Measurements from ENCODE around the gene SPATA32.

SPATA32 gene

DNA sequence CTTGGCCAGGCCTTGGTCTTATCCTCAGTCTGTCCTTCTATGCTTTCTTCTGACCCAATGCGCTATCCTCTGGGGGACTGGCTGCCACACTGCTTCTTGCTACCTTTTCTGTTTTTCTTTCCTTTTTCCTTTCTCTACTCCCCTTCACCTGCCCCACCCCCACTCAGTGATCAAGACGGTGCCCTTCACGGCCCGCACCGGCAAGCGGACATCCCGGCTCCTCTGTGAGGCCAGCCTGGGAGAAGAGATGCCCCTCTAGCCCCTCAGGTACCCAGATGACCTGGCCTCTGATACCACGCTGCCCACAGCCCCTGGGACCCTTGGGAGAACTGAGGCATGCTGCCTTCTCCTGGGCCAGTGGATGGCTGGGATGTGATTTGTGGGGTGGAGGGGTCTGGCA lies 15.6 kb downstream of the SPATA32 start:
- DNase-seq, result no peak

DNA sequence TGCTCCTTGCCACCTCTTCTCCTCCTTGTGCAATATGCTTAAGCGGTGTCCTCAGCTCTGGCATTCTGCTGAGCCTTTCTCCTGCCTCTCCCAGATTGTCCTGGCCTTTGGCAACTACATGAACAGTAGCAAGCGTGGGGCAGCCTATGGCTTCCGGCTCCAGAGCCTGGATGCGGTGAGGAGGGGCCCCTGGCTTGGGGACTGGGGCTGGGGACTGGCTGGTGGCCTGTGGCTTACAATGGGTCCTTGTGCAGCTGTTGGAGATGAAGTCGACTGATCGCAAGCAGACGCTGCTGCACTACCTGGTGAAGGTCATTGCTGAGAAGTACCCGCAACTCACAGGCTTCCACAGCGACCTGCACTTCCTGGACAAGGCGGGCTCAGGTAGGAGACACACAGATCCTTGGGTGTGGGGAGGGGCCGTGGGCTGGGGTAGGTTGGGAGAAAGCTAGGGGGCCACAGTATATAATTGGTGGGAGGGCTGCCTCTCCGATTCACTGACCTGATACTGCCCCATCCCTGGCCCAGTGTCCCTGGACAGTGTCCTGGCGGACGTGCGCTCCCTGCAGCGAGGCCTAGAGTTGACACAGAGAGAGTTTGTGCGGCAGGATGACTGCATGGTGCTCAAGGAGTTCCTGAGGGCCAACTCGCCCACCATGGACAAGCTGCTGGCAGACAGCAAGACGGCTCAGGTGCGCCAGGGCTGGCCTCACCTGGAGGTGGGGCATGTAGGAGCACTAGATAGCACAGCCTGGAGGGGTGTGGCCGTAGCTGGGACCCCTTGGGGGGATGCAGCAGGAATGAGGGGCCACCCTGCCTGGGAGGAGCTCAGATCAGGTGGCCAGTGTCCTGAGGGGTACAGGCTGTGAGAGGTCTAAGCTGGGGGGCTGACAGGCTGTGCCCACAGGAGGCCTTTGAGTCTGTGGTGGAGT lies 16.9 kb downstream of the SPATA32 start:
- DNase-seq, result no peak

DNA sequence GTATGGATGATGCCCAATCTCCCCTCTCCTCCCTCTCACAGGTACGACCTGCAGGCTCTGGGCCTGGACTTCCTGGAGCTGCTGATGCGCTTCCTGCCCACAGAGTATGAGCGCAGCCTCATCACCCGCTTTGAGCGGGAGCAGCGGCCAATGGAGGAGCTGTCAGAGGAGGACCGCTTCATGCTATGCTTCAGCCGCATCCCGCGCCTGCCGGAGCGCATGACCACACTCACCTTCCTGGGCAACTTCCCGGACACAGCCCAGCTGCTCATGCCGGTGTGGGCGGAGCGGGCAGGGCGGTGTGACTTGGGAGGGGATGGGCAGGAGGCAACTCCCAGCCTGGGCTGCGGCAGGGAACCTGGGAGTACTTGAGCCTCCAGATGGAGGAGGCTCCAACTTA lies 18.1 kb downstream of the SPATA32 start:
- DNase-seq, result no peak

DNA sequence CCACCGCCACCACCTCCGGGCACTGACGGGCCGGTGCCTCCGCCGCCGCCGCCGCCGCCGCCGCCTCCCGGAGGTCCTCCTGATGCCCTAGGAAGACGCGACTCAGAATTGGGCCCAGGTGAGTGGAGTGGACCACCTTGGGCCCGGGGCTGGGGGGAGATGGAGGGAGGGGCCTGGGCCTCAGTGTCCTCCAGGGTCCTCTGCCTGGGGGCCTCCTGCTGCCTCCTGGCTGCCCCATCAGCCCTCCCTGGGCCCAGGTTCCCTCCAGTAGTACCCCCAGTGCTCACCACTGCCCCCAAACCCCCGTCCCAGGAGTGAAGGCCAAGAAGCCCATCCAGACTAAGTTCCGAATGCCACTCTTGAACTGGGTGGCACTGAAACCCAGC lies 19.9 kb downstream of the SPATA32 start:
- DNase-seq, result no peak

DNA sequence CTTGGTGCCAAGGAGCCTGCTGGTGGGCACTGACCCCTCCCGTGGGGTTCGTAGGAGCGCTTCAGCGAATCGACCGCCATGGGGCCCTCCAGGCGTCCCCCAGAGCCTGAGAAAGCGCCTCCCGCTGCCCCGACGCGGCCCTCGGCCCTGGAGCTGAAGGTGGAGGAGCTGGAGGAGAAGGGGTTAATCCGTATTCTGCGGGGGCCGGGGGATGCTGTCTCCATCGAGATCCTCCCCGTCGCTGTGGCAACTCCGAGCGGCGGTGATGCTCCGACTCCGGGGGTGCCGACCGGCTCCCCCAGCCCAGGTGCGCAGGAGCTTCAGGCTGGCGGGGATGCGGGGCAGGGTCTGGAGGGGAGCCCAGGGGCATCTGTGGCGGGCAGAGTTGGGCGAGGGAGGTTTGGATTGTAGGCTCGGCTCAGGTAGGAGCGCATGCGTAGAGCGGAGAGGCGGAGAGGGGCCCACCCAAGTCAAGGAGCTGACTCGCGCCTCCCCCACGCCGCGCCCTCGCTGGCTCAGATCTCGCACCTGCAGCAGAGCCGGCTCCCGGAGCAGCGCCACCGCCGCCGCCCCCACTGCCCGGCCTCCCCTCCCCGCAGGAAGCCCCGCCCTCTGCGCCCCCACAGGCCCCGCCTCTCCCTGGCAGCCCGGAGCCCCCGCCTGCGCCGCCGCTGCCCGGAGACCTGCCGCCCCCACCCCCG lies 20.4 kb downstream of the SPATA32 start:
- DNase-seq, result peak in 1 of 2 experiments; percentile 35

DNA sequence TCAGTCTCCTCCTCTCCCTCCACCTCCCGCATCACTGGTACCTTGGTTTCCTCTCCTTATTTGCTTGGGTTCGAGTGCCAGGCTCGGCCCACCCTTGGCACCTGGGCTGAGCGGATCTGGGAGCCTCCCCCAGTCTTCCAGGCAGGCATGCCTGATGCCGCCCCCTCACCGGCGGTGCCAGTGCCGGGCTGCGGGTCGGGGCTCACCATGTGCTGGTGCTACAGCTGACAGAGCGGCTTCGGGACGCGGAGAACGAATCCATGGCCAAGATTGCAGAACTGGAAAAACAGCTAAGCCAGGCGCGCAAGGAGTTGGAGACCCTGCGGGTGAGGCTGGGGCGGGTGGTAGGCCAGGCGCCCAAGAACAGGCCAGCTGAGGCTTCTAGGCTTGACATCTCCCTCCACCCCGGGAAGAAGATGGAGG lies 21.0 kb downstream of the SPATA32 start:
- DNase-seq, result no peak

DNA sequence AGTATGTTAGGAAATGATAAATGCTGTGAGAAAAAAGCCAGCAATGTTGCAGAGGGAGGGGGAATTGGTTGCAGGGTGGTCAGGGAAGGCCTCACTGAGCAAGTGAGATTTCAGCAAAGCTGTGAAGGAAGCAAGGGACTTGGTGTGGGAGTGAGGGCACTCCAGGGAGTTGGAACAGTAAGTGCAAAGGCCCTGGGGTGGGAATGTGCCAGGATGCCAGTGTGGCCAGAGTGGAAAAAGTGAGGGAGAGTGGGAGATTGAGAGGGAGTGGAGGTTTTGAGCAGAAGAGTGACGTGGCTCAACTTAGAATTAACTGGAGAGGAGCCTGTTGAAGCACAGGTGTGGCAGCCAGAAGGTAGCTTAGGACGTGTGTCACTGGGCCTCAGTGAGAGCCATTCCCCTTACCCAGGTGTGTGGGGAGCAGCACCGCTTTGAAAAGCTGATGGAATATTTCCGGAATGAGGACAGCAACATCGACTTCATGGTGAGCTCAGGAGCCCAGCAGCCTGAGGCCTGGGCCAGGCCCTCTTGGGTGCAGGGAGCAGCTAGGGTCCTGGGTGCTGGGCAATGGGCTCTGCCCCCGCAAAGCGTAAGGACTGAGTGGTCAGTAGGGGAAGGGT lies 23.6 kb downstream of the SPATA32 start:
- DNase-seq, result no peak

DNA sequence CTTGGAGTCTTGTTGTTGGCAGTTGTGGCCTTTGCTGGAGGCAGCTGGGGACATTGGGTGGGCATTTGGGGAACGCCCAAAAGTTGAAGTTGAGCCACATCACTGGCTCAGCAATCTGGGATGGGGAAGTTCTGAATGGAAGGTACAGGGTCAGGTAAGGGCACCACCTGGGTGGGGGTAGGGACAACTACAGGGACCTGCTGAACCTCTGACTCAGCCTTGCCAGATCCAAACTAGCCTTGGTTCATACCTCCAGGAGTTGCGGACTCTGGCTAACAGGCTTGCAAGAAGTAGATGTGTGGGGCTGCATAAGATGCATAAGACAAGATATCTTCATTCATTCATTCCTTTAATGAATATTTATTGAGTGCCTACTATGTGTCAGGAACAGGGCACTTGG lies 24.2 kb downstream of the SPATA32 start:
- DNase-seq, result no peak

DNA sequence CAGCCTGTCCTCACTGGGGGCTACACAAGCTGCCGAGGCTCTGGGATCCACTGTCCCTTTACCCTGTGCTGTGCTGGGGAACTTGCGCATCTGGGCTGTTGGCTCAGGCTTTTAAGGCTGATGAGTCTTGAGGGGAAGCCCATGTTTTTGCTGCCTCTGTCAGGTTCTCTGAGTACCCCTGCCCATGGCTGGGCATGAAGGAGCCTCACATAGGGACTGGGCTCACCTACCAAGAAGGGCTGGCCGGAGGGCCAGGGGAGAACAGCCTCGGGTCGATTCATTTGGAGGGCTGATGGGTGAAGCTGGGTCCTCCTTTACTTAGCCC lies 25.6 kb downstream of the SPATA32 start:
- DNase-seq, result no peak

DNA sequence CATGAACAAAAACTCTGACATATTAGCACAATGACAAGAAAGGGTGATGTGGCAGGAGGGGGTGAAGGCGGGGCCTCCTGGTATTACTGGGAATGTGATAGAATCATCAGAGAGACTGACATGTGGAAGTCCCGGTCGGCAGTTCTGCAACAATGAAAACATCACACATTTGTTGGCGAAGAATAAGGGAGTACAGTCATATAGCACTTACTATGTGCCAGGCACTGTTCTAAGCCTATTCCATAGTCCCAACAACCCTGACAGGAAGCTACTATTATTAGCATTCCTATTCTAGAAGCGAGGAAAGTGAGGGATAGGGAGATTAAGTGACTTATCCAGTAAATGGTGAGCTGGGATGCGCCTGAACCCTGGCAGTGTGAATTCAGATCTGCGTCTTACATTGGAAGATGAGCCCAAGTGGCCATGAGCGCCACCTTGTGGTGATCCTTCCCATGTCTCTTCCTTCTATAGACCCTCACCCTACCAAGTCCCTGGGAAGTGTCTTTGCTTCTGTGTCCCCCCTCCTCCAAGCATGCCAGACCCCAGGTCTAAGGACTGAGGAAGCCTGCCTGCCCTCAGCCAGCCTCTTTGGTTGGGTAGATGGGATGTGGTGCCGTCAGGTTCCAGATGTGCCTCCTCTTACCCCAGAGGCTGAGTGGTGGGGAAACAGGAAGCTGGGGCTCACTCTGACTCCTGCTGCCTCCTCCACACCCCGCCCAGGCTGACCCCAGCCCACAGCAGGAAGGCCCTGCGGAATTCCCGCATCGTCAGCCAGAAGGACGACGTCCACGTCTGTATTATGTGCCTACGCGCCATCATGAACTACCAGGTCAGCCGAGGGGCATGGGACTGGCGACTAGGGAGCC lies 26.2 kb downstream of the SPATA32 start:
- no peak for DNase-seq

DNA sequence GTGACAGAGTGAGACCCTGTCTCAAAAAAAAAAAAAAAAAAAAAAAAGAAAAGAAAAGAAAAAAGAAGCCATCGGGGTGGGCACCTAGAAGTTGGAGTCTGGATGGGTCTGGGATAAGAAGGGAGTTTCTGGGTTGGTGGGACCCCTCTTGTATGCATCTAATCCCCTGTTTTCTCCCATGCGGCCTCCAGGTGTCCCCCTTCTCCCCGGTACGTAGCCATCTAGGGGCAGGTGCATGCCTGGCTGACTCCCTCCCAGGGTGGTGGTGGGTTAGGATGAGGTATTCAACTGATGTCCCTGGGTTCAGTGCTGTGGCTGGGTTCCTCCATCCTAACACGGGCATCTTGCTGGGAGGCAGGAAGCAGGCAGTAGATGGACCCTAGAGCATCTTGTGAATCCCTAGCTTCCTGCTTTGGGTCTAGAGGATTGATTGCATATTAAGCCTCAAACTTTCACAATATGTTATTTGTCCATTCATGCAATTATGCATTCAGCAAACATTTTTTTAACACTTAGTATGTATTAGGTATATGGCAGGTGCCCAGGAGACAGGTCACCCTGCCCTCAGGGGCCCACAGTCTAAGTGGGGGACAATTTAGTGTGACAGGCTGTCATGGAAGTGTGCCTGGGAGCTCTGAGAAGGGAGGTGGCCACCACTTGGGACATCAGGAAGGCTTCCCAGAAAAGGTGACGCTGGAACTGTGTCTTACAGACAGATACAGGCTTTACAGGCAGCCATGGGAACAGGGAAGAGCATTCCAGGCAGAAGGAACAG lies 27.1 kb downstream of the SPATA32 start:
- no peak for DNase-seq

DNA sequence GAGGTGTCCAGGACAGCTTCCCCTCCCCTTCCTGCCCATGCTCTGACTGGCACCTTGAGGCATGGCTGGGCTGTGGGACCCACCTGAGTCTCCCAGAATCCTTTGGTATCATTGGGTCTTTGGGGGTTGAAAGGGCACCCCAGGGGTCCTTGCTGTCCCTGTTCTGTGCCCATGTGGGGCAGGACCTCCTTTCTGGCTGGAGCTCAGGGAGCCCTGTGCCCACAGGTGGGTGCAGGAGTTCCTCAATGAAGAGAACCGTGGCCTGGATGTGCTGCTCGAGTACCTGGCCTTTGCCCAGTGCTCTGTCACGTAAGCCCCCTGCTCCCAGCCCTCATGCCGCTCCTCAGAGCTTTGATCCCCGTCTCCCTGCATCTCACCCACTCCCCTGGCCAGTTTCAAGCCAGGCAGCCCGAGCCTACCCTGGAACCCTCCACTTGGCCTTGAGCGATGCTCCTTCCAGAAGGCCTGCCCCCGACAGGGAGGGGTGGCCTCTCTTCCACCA lies 28.4 kb downstream of the SPATA32 start:
- DNase-seq, result no peak

DNA sequence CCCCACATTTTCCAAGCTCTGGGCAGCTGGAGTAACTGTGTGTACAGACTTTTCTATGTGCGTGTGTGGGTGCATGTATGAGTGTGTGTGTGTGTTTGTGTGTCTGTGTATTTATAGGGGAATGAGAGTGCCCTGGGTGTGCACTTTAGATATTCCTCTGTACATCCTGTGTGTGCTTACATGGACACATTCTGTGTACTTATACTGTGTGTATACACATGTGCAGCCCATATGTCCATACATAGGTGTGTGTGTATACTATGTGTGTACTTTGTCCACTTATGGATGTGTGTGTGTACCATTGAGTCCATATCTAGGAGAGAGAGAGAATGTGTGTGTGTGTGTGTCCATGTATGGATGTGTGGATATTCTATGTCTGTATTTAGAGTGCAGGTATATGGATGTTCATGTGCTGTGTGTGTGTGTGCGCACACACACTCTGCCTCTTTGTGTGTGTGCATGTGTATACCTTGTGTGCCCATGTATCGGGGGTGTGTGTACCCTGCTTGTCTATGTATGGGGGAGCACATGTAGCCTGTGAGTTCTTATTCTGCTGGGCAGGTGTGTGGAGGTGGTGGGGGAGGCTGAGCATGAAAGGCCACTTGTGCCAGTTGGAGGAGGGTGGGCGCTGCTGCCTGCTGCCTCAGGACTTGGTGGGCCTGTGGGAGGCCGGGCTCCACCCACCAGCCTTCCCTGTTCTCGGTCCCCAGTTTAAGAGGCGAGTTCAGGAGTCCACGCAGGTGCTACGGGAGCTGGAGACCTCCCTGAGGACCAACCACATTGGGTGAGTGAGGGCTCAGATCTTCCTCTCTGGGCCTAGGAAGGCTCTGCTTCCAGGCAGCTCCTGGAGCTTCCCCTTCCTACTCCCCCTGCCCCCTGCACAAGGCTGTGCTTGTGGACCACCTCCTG lies 29.1 kb downstream of the SPATA32 start:
- DNase-seq, result no peak

DNA sequence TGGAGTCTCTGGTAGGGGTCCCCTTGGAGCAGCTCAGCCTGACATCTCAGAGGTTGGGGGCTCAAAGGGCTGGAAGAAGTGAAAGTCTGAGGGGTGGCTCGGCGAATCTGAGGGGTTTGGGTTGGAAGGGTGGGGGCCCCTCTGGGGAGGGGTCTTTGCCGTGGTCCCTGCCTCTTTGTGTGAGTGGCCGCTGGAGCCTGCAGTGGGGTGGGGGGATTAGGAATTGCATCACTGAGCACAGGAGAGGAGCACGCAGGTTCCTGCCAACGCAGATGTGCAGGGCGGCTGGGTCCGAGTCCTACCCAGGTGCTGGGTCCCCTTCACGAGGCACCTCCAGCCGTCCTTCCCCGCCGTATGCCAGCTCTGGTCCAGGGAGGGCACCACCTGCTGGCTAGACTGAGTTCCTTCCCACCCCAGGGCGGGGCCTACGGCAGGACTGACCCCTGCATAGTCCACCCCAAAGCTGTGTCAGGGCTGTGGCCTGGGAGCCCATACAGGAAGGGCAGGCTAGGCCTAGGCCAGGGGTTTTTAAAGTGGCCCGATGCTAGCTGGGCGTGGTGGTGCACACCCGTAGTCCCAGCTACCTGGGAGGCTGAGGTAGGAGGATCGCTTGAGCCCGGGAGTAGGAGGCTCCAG lies 30.3 kb downstream of the SPATA32 start:
- no peak for DNase-seq

DNA sequence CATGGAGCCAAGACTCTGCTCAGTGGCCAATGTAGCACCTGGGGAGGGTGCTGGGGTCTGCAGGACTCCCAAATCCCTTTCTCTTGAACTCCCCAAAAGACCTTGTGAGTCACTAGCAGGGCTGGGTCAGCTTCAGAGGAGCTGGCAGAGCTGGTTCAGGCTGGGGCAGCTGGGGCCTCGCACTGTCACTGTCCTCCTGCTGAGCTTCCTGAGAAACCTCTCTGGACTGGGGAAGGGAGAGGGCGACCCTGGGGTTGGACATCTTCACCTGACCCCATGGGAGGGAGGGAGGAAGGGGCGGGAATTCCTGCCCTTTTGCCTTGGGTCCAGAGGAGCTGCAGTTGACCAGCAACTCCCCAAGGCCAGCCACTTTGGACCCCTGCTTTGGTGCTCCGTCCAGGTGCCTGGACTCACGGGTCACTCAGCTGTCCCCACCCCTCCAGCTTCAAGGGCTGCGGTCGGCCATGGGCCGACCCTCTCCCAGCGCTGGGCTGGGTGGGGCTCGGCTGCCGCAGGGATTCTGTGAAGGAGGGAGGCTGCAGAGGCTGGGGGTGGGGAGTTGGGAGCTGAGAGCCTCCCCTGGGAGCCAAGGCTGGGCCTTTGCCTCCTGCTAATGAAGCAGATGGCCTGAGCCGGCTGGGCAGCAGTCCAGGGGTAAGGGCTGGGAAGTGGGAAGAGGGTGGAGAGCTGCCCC lies 31.0 kb downstream of the SPATA32 start:
- DNase-seq, result no peak

DNA sequence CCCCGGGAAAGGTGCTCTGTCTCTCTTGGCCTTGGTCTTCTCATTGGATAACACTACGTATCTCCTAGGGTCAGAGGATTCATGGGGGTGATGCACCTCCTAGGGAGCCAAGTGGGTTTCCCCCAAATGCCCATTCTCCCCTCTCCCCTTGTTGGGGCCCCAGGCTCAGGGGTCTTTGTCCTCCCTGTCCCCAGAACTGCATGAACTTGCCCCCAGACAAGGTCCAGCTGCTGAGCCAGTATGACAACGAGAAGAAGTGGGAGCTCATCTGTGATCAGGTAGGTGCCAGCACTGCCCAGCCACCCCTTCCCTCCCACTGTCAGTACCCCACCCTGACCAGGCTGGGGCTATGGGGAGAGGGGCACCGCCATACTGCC lies 31.5 kb downstream of the SPATA32 start:
- DNase-seq, result no peak

DNA sequence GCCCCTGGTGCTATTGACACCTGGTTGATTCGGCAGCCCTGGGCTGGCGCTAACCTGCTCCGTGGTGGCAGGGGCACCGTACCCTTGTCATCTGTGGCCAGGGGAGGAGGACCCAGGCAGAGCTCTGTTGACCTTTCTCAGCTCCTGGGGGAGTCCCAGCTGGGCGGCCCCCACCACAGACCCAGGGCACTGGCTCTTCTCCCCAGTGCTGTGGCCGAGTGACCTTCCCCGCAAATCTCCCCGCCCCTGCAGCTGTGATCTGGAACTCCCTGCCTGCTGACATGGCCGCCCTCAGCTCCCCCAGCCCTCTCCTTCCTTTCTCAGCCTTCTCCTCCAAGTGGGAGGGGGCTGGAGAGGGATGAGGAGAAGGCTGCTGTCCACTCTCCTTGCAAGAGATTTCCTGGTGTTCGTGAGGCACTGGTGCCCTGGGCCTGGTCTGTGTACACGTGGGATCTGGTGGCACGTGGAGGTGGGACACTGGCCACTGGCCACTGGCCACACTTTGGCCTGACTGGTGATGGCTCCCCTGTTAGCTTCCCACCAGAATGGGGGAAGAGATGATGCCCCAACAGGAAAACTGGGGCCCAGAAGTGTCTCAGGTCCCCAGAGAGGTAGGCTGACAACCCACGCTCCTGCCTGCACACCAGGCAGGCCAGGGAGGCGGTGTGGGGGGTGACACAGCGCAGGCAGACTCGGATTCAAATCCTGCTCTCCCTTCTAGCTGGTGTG lies 32.0 kb downstream of the SPATA32 start:
- DNase-seq, result no peak

DNA sequence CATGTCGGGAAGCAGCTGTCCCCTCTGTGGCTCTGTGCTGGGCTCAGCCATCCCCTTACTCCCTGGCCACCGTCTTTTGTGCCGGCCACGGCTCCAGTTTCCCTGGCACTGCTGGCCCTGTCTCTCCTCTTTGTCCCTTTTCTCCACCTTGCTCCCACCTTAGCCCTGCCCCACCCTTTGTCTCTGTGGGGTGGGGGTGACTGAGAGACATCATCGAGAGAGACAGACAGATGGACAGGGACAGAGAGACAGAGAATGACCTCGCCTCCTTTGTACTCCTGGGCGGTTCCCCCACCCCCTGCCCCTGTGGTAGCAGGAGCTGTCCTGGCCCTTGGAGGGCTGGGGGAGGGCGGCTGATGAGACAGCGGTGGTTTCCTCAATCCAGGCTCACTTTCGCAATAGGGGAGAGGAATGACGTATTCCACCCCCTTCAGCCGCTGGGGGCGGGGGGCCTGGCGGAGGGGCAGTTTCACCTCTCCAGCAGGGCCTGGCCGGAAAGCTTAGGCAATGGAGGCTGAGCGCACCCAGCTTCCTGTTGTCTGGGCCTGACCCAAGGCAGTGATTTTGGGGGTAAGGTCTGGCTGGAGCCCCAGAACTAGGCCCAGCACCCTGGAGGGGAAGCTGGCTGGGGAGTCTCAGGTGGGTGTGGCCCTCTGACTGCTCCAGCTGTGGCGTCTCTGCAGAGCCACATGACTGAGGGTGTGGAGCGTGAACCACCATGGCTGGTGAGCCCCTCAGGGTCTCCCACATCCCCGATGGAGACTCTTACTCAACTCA lies 32.9 kb downstream of the SPATA32 start:
- DNase-seq, result no peak
